Measurements from ENCODE around the gene ZNF398. TPM values are rescaled to one million over a fixed set of nuclear protein-coding genes. Genes with fewer than 3 reads are reported as not detected.

ZNF398 gene
- total RNA-seq, 1 experiment from 2014 or later, result 62.1 TPM

DNA sequence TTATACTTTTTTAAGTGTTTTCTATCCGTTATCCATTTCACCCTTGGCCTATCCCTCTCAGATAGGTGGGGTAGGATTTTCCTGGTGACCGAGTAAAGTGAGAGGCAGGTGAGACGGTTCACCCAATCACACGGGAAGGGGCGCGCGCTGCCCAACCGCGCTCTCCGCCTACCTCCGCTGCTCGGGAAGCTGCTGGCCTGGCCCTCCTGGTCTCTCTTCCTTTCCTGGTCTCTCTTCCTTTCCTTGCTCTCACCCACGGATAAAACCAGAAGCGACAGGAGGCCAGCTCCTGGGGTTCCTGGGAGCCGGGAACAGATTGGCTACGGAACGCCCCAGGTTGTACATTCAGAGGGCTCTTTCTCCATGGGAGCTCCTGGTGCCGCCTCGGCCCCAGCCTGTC lies 77.9 kb downstream of the ZNF398 start:
- Histone ChIP-seq H3K9me3 (ENCODE audit: control insufficient read depth, low read depth, low read length) (no peaks in the 10 kb centered on the region), H3K4ac (ENCODE audit: low read depth, low read length) (no peak overlapping the region), H2BK15ac (ENCODE audit: low read depth, low read length) (no peak overlapping the region), H3K4me2 (ENCODE audit: insufficient read depth, insufficient read length, low read length) (no peak overlapping the region), H4K91ac (ENCODE audit: insufficient read length, low read depth, low read length) (no peak overlapping the region), H3K14ac (ENCODE audit: insufficient read depth, low read length) (no peak overlapping the region), H2BK12ac (ENCODE audit: insufficient read length, low read depth, low read length) (no peak overlapping the region), H4K5ac (ENCODE audit: insufficient read length, low read depth, low read length) (no peak overlapping the region), H4K8ac (replicated peaks; ENCODE audit: insufficient read length, low read depth, low read length) (no peak overlapping the region), H3K27ac (ENCODE audit: insufficient read length, low read depth, low read length) (no peak overlapping the region), H3T11ph (ENCODE audit: low read length) (no peak overlapping the region), H2BK120ac (ENCODE audit: low read depth, low read length, poor library complexity, severe bottlenecking) (no peak overlapping the region), H2AFZ (ENCODE audit: low read length) (no peak overlapping the region), H3K27me3 (ENCODE audit: insufficient read depth, low read length) (no peaks in the 10 kb centered on the region), H2BK5ac (ENCODE audit: insufficient read length, low read length) (no peak overlapping the region), H3K23me2 (ENCODE audit: insufficient read length, low read depth, low read length, poor library complexity, severe bottlenecking) (no peaks in the 10 kb centered on the region), H3K23ac (ENCODE audit: insufficient read length, low read depth, low read length) (no peak overlapping the region), H3K18ac (ENCODE audit: insufficient read length, low read depth, low read length) (no peak overlapping the region), H3K79me2 (ENCODE audit: insufficient read depth, low read length) (no peaks in the 10 kb centered on the region), H3K9ac (ENCODE audit: extremely low read depth, insufficient read length, low read length) (no peak overlapping the region), H3K79me1 (ENCODE audit: insufficient read depth, low read depth, low read length, poor library complexity, severe bottlenecking) (no peaks in the 10 kb centered on the region), H3K56ac (ENCODE audit: insufficient read length, low read depth, low read length) (no peak overlapping the region), H2AK5ac (ENCODE audit: insufficient read length, low read length) (no peak overlapping the region), H4K20me1 (ENCODE audit: control insufficient read depth, insufficient read depth, insufficient read length) (no peaks in the 10 kb centered on the region), H3K4me1 (ENCODE audit: insufficient read depth, low read length) (no peaks in the 10 kb centered on the region), H2BK20ac (ENCODE audit: low read depth, low read length, poor library complexity, severe bottlenecking) (no peak overlapping the region)
- no peak overlapping the region for H3K4me3 Mint-ChIP-seq
- no peaks in the 10 kb centered on the region for H3K9me3 Mint-ChIP-seq
- TF ChIP-seq, protein P1, sequence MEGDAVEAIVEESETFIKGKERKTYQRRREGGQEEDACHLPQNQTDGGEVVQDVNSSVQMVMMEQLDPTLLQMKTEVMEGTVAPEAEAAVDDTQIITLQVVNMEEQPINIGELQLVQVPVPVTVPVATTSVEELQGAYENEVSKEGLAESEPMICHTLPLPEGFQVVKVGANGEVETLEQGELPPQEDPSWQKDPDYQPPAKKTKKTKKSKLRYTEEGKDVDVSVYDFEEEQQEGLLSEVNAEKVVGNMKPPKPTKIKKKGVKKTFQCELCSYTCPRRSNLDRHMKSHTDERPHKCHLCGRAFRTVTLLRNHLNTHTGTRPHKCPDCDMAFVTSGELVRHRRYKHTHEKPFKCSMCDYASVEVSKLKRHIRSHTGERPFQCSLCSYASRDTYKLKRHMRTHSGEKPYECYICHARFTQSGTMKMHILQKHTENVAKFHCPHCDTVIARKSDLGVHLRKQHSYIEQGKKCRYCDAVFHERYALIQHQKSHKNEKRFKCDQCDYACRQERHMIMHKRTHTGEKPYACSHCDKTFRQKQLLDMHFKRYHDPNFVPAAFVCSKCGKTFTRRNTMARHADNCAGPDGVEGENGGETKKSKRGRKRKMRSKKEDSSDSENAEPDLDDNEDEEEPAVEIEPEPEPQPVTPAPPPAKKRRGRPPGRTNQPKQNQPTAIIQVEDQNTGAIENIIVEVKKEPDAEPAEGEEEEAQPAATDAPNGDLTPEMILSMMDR (conservative IDR thresholded peaks at IDR 0.05), result no peak
- no peaks in the 10 kb centered on the region for H3K4me1 Mint-ChIP-seq
- peaks cover 10% of the 10 kb centered on the region for H3K27me3 Mint-ChIP-seq (ENCODE audit: low read depth)
- H3K36me3 Mint-ChIP-seq (ENCODE audit: insufficient read depth in 1 of 3, low read depth in 3 of 3), result peaks cover 6 to 37% (median 30%) of the 10 kb centered on the region in 3 experiments; a peak in 6 of 7 replicates
- no peak for DNase-seq
- WGBS (ENCODE audit: extremely low coverage, insufficient read length, low lambda C conversion rate), result no CpG with 5 or more reads among the region's 19 CpGs
- no peak overlapping the region for H3K27ac Mint-ChIP-seq

Data from H9 (cell line).